GM18907 (cell line): ENCODE data around the gene SPATA9.
"Not testable (repeated sequence)": the region's sequence is repeated elsewhere in the genome, so short reads cannot be mapped to it uniquely, and the experiment has no call there.

Experiments used
- ATAC-seq: cut with Tn5 transposase; IDR thresholded peaks from one replicate; pipeline ENCODE4 v1.9.1; 2021; ENCODE audit warnings: mild to moderate bottlenecking, moderate library complexity; ENCODE audit not compliant: unreplicated experiment

SPATA9 gene

GRCh38 chr5:95647886-95648860 lies 34.6 kb downstream of the SPATA9 start:
- ATAC-seq, result no peak

GRCh38 chr5:95646569-95647431 lies 36.0 kb downstream of the SPATA9 start, which contains the start of gene RFESD:
Gene RFESD (plus strand): TSS chr5:95646777. CDS start chr5:95652272, 5,495 bp downstream.
- ATAC-seq, result peak; percentile 98

DNA sequence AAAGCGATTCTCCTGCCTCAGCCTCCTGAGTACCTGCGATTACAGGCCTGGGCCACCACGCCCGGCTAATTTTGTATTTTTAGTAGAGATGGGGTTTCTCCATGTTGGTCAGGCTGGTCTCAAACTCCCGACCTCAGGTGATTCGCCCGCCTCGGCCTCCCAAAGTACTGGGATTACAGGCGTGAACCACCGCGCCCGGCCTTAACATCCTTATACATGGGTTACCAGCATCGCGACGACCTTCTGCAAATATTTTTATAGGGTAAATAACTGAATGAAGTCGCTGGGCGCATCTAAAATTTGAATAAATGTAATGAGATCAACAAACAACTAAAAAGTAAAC lies 36.6 kb downstream of the SPATA9 start:
- not testable (repeated sequence) for ATAC-seq

DNA sequence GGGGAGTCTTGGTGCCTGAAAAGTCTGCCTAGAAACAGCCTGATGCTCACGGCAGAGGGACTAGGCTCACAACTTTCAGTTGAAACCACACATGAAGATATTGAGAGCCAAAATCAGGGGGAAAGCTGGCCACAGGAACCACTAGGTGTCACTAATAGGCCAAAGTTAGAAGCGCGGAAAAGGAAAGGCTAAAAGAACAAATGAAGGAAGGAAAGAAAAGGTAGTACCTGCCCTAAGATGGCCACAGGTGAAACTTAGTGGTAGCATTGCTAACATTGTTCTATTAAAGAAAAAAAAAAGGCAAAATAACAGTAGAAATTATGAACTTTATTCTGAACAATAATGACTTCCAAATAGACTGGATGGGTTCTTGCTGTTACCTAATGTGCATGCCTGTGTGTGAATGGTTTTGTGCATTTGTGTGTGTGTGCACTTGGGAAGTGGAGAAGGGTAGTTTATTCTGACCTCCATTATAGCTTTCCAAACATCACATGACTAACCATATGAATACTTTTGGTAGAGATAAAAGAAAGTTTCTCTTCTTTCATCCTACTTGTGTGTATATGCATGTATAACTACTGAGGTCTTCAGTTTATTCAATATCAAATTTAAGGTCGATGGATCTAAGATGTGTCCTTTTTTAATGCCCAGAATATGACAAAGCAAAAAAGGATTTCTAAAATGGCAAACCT lies 38.3 kb downstream of the SPATA9 start:
- peak; percentile 42 for ATAC-seq

GRCh38 chr5:95643152-95643551 lies 39.6 kb downstream of the SPATA9 start:
- no peak for ATAC-seq

- no peak for ATAC-seq
These were observed 41.0 kb downstream of the SPATA9 start for GRCh38 chr5:95641741-95642220.

- ATAC-seq, result no peak
These were observed 44.2 kb downstream of the SPATA9 start for GRCh38 chr5:95638632-95639031.

- ATAC-seq, result no peak
These were observed 48.7 kb downstream of the SPATA9 start for GRCh38 chr5:95634081-95634480.

GRCh38 chr5:95633671-95634070 lies 49.1 kb downstream of the SPATA9 start:
- ATAC-seq, result no peak

DNA sequence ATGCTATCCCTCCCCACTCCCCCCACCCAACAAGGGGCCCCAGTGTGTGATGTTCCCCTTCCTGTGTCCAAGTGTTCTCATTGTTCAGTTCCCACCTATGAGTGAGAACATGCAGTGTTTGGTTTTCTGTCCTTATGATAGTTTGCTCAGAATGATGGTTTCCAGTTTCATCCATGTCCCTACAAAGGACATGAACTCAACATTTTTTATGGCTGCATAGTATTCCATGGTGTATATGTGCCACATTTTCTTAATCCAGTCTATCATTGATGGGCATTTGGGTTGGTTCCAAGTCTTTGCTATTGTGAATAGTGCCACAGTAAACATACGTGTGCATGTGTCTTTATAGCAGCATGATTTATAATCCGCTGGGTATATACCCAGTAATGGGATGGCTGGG lies 49.8 kb downstream of the SPATA9 start:
- not testable (repeated sequence) for ATAC-seq

DNA sequence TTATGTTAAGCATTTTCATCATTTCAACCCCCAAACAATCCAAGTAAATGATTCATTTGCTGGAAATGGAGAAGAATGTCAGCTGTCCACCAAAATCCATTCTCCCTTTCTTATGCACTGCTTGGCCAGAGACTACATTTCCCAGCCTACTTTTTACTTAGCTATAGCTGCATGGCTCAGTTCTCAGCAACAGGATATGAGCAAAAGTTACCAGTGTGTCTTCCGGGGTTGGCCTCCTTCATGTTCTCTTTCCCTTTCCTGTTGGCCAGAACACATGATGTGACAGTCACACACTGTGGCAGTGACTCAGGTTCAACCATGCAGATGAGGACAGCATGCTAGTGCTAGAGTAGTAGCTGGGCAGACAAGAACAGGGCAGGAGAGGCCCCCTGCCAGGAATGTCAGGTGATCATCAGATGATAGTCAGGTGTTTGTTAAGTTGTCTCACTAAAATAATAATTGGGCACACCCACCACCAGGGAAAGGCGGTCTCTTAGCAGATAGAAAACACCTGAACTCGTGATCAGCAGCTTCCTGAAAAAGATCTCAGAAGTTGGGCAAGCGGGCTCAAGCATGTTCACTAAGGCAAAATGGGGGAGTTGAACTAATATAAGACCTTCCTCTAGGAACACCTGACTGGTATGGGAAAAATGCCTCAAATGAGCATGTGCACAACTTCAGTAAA lies 50.7 kb downstream of the SPATA9 start:
- ATAC-seq, result peak; percentile 95

- peak; percentile 4 for ATAC-seq
These were observed 51.4 kb downstream of the SPATA9 start for GRCh38 chr5:95631255-95631958.

DNA sequence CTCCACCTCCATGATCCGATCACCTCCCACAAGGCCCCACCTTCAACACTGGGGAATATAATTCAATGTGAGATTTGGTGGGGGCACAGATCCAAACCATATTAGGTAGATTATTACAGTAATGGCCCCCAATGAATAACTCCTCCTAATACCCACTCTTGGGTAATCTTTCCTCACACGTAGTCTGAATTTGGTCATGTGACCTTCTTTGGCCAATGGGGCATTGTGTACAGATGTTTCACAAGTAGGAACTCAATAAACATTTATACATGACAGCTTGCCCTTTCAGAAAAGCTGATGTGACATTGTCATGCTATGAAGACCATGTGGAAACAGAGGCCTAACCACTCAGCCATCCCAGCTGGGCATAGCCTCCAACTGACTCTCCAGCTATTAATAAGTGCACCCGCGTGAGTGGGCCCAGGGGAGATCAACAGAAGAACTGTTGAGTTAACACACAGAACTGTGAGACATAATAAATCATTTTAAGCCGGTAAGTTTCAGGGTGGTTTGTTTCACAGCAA lies 52.3 kb downstream of the SPATA9 start:
- ATAC-seq, result no peak

DNA sequence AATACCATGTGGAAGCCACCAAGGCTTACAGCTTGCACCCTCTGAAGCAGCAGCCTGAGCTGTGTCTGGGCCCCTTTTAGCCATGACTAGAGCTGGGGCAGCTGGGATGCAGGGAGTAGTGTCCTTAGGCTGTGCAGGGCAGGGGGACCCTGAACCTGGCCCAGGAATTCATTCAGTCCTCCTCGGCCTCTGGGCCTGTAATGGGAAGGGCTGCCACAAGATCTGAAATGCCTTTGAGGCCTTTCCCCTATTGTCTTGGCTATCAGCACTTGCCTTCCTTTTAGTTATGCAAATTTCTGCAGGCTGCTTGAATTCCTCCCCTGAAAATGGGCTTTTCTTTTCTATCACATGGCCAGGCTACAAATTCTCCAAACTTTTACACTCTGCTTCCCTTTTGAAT lies 53.9 kb downstream of the SPATA9 start:
- ATAC-seq, result no peak

DNA sequence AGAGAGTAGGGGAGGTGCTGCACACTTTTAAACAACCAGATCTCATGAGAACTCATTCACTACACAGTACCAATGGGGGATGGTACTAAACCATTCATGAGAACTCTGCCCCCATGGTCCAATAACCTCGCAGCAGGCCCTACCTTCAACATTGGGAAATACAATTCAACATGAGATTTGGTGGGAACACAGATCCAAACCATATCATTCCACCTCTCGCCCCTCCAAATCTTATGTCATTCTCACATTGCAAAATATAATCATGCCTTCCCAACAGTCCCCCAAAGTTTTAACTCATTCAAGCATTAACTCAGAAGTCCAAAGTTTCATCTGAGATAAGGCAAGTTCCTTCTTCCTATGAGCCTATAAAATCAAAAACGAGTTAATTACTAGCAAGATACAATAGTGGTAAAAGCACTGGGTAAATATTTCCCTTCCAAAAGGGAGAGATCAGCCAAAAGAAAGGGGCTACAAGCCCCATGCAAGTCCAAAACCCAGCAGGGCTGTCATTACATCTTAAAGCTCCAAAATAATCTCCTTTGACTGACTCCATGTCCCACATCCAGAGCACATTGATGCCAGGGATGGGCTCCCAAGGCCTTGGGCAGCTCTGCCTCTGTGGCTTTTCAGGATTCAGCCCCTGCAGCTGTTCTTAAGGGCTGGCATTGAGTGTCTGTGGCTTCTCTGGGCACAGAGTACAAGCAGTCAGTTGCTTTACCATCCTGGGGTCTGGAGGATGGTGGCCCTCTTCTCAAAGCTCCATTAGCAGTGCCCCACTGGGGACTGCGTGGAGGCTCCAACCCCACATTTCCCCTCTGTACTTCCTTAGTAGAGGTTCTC lies 54.6 kb downstream of the SPATA9 start:
- no peak for ATAC-seq

- ATAC-seq, result no peak
These were observed 56.1 kb downstream of the SPATA9 start for GRCh38 chr5:95626701-95627100.

- ATAC-seq, result no peak
These were observed 58.4 kb downstream of the SPATA9 start for GRCh38 chr5:95624368-95624767.

DNA sequence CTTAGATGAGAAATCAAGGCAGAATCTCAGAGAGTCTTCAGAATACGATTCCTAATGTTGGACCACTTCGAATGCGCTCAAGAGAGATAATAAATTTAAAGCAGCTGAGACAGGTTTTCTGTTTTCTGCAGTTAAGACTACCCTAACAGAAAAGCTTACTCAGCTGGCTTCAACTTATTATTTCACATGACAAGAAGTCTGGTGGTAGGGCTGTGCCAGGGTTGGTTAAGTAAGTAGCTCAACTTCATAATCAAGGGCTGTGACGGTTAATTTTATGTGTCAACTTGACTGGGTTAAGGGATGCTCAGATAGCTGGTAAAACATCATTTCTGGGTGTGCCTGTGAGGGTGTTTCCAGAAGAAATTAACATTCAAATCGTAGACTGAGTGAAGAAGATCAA lies 59.1 kb downstream of the SPATA9 start:
- no peak for ATAC-seq
